ENCODE measurements around the gene CDC26.
"Not testable (repeated sequence)": the region's sequence is repeated elsewhere in the genome, so short reads cannot be mapped to it uniquely, and the experiment has no call there.

CDC26 gene

GRCh38 chr9:113309204-113309813 lies 33.9 kb upstream of the CDC26 start:
- H3K27me3 ChIP-seq: no peaks in the 10 kb centered on the region
- TF ChIP-seq Cebpa-rat (IDR thresholded peaks at IDR 0.05): no peak

GRCh38 chr9:113307396-113307975 lies 32.1 kb upstream of the CDC26 start:
- no peak overlapping the region for H3K4me3 ChIP-seq
- no peak overlapping the region for H3K27ac ChIP-seq
- no peaks in the 10 kb centered on the region for H3K27me3 ChIP-seq
- no peak overlapping the region for H3K4me2 ChIP-seq
- H3K9ac ChIP-seq: no peak overlapping the region
- TF ChIP-seq Cebpa-rat (IDR thresholded peaks at IDR 0.05): no peak
- no peaks in the 10 kb centered on the region for H3K9me3 ChIP-seq
- H4K20me1 ChIP-seq: no peaks in the 10 kb centered on the region
- H3K36me3 ChIP-seq: no peaks in the 10 kb centered on the region
- no peaks in the 10 kb centered on the region for H3K4me1 ChIP-seq

More at GRCh38 chr9:113309204-113309813, 33.9 kb upstream of the CDC26 start:
- H3K4me3 ChIP-seq: no peak overlapping the region
- H3K4me1 ChIP-seq: no peaks in the 10 kb centered on the region
- no peaks in the 10 kb centered on the region for H3K9me3 ChIP-seq
- H3K36me3 ChIP-seq: no peaks in the 10 kb centered on the region
- no peak overlapping the region for H3K9ac ChIP-seq
- no peak overlapping the region for H3K27ac ChIP-seq
- no peak overlapping the region for H3K4me2 ChIP-seq
- no peaks in the 10 kb centered on the region for H4K20me1 ChIP-seq

GRCh38 chr9:113306566-113306965 lies 31.2 kb upstream of the CDC26 start:
- no peaks in the 10 kb centered on the region for H4K20me1 ChIP-seq
- no peak overlapping the region for H3K9ac ChIP-seq
- H3K4me1 ChIP-seq: no peaks in the 10 kb centered on the region
- H3K36me3 ChIP-seq: no peaks in the 10 kb centered on the region
- no peak for TF ChIP-seq Cebpa-rat (IDR thresholded peaks at IDR 0.05)
- H3K27me3 ChIP-seq: no peaks in the 10 kb centered on the region
- H3K27ac ChIP-seq: no peak overlapping the region
- no peaks in the 10 kb centered on the region for H3K9me3 ChIP-seq
- no peak overlapping the region for H3K4me3 ChIP-seq
- H3K4me2 ChIP-seq: no peak overlapping the region

- Histone ChIP-seq H3K4me1 (peaks cover 8% of the 10 kb centered on the region), H3K4me3 (no peak within 1 kb of the TSS), H3K9ac (0 out of 2 replicates have a peak within 1 kb of the TSS, but pooled peaks have one; percentile 12), H3K27me3 (no peaks in the 10 kb centered on the region), H3K4me2 (no peak within 1 kb of the TSS), H3K27ac (no peak within 1 kb of the TSS), H3K36me3 (no peaks in the 10 kb centered on the region), H3K9me3 (no peaks in the 10 kb centered on the region), H4K20me1 (no peaks in the 10 kb centered on the region)
- TF ChIP-seq Cebpa-rat (IDR thresholded peaks at IDR 0.05): no peak
These were observed 27.5 kb upstream of the CDC26 start, which contains the start of gene RNF183 for GRCh38 chr9:113302792-113303418. TSS of gene RNF183 (minus strand) at chr9:113303376. CDS start at chr9:113298184, 5,192 bp downstream.

DNA sequence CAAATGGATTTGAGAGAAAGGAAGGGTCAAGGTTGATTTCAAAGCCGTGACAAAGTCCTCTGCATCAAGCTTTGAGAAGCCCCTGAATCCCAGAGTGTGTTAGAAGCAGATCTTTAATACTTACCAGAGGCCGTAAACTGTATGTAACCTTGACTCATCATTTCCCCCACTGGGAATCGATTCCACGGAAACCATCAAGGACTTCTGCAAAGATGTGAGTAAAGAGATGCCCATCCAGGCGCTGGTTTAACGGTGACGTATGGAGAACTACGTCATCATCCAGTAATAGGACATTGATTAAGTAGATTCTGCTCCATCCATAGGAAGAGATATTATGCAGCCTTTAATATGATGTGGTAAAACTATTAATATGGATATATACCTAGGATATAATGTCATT lies 26.2 kb upstream of the CDC26 start:
- no peak for TF ChIP-seq Cebpa-rat (IDR thresholded peaks at IDR 0.05)
- Histone ChIP-seq H3K4me1 (peaks cover 8% of the 10 kb centered on the region), H3K9me3 (no peaks in the 10 kb centered on the region)

DNA sequence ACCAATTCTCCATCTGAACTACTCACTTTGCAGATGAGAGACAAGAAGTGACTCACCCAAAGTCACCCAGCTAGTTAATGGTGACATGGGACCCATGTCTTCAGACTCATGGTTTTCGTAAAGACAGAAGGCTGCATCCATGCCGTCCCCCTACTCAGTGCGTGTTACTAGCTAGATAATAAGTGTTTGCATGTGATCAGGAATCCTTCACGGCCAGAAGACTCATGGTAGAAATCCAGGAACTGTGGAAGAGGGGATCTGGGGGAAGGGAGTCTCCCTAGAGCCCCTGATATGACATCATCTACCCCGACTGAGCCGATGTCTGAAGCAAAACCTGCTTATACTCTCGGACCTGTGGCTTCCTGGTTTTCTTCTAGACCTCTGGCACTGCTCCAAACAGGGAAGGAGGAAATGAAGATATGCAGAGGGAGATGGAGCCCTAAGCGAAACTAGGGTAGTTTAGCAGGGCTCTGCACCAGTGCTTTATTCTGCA lies 24.5 kb upstream of the CDC26 start:
- H4K20me1 ChIP-seq: no peaks in the 10 kb centered on the region
- 0 out of 2 replicates have a peak, but pooled peaks cover 1% of the 10 kb centered on the region for H3K36me3 ChIP-seq
- H3K9ac ChIP-seq: no peak overlapping the region
- no peak overlapping the region for H3K27ac ChIP-seq
- peak overlapping the region; percentile 21; the same call in 1 of the 2 replicates for H3K4me2 ChIP-seq
- TF ChIP-seq Cebpa-rat (IDR thresholded peaks at IDR 0.05): no peak
- H3K9me3 ChIP-seq: no peaks in the 10 kb centered on the region
- no peak overlapping the region for H3K4me3 ChIP-seq
- H3K4me1 ChIP-seq: peaks cover 8% of the 10 kb centered on the region
- no peaks in the 10 kb centered on the region for H3K27me3 ChIP-seq

More for the DNA sequence above, 26.2 kb upstream of the CDC26 start:
- Histone ChIP-seq H3K9ac (no peak overlapping the region), H3K4me2 (no peak overlapping the region), H3K4me3 (no peak overlapping the region), H3K27me3 (no peaks in the 10 kb centered on the region), H4K20me1 (no peaks in the 10 kb centered on the region), H3K27ac (no peak overlapping the region), H3K36me3 (no peaks in the 10 kb centered on the region)

GRCh38 chr9:113298924-113299770 lies 23.8 kb upstream of the CDC26 start:
- no peak overlapping the region for H3K27ac ChIP-seq
- no peaks in the 10 kb centered on the region for H3K9me3 ChIP-seq
- peaks cover 8% of the 10 kb centered on the region for H3K4me1 ChIP-seq
- no peaks in the 10 kb centered on the region for H4K20me1 ChIP-seq
- no peak overlapping the region for H3K4me2 ChIP-seq
- H3K27me3 ChIP-seq: no peaks in the 10 kb centered on the region
- TF ChIP-seq Cebpa-rat (IDR thresholded peaks at IDR 0.05): no peak
- no peak overlapping the region for H3K9ac ChIP-seq
- H3K4me3 ChIP-seq: no peak overlapping the region
- peaks cover 8% of the 10 kb centered on the region; the same call in 1 of the 2 replicates for H3K36me3 ChIP-seq

- Histone ChIP-seq H3K27ac (no peak overlapping the region), H4K20me1 (no peaks in the 10 kb centered on the region), H3K9me3 (no peaks in the 10 kb centered on the region), H3K27me3 (no peaks in the 10 kb centered on the region), H3K4me2 (no peak overlapping the region), H3K4me3 (no peak overlapping the region), H3K36me3 (peaks cover 15% of the 10 kb centered on the region), H3K9ac (no peak overlapping the region), H3K4me1 (peaks cover 8% of the 10 kb centered on the region)
- TF ChIP-seq Cebpa-rat (IDR thresholded peaks at IDR 0.05): no peak
These were observed 22.9 kb upstream of the CDC26 start for GRCh38 chr9:113298311-113298710.

- H3K9me3 ChIP-seq: no peaks in the 10 kb centered on the region
- no peak for TF ChIP-seq Cebpa-rat (IDR thresholded peaks at IDR 0.05)
- peaks cover 28% of the 10 kb centered on the region for H3K36me3 ChIP-seq
- H3K4me2 ChIP-seq: no peak overlapping the region
- H3K4me3 ChIP-seq: no peak overlapping the region
- no peak overlapping the region for H3K27ac ChIP-seq
- no peaks in the 10 kb centered on the region for H3K27me3 ChIP-seq
- H3K4me1 ChIP-seq: peaks cover 8% of the 10 kb centered on the region
- H4K20me1 ChIP-seq: no peaks in the 10 kb centered on the region
- no peak overlapping the region for H3K9ac ChIP-seq
These were observed 21.6 kb upstream of the CDC26 start for GRCh38 chr9:113296796-113297558.

- H3K27me3 ChIP-seq, H3K4me2 ChIP-seq, H3K9ac ChIP-seq, H4K20me1 ChIP-seq, H3K9me3 ChIP-seq, H3K4me1 ChIP-seq, H3K4me3 ChIP-seq, H3K27ac ChIP-seq: not testable (repeated sequence)
- H3K36me3 ChIP-seq: peaks cover 36% of the 10 kb centered on the region
These were observed 20.9 kb upstream of the CDC26 start for GRCh38 chr9:113296247-113296646.
